GM19397 (cell line): ENCODE measurements around the gene IDH3B.

Source experiments
- ATAC-seq: cut with Tn5 transposase; IDR thresholded peaks from one replicate; pipeline ENCODE4 v1.9.1; 2021; ENCODE audit warnings: mild to moderate bottlenecking, moderate library complexity; ENCODE audit not compliant: unreplicated experiment

The IDH3B gene

DNA sequence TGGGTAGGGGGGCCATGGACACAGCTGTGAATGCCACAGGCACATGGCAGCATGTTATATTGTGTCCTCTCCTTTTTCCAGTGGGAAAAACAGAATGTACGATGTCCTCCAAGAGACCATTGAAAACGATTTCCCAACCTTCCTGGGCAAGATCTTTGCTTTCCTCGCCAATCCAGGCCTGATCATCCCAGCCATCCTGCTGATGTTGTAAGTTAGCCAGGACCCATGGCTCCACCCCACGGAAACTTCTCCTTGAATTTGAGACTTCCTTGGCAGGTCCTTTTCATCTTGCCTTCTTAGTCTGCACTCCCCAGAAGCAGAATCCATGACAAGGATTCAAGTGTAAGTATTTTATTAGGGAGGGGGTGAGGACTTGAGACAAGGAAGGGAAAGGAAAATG is 39.8 kb downstream of the IDH3B start:
- no peak for ATAC-seq

DNA sequence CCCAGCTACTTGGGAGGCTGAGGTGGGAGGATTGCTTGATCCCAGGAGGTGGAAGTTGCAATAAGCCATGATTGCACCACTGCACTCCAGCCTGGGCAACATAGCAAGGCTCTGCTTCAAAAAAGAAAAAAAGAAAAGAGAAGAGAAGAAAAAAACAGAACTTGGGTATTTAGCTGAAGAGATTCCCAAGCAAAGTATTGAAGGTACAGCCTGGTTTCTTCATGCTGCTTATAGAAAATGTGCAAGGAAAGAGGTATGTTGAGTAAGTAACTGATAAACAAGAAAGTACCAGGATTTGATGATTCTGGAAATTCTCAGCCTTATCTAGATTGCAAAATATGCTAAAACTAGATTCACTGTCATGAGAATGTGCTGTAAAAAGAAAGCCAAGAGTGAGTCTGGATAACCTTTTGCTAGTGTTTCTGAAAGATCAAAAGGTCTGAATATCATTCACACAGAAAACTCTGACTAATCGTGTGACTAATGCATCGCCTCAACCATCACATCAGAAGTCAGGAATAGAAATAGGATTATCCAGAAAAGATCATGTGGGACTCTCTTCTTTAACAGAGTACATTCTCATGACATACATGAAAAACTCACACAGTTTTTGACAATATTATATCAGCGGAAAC is 43.9 kb downstream of the IDH3B start:
- ATAC-seq = no peak

DNA sequence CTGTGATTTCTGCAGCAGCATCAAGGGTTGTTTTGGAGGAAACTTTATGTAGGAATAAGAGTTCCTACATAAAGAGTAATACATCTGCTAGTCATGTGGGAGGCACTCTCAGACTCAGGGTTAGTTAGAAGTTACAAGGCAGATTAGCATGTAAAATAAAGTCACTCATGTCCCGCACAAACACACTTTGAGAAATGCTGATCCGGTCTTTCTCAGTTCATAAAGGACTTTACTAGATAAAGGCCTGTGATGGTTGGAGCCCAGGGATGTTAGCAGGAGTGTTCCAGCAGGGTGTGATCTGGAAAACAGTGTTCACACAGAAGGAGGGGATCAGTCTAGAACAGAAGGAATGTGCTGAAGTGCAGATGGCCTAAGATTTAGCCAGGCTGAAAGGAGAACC is 44.7 kb downstream of the IDH3B start:
- ATAC-seq = no peak

GRCh38 chr20:2618815-2619214 is 45.2 kb downstream of the IDH3B start:
- no peak for ATAC-seq

DNA sequence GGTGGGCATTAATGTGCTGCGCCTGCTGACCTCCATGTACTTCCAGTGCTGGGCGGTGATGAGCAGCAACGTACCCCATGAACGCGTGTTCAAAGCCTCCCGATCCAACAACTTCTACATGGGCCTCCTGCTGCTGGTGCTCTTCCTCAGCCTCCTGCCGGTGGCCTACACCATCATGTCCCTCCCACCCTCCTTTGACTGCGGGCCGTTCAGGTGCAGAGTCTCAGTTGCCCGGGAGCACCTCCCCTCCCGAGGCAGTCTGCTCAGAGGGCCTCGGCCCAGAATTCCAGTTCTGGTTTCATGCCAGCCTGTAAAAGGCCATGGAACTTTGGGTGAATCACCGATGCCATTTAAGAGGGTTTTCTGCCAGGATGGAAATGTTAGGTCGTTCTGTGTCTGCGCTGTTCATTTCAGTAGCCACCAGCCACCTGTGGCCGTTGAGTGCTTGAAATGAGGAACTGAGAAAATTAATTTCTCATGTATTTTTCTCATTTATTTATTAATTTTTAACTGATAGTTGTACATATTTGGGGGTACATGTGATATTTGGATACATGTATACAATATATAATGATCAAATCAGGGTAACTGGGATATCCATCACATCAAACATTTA is 46.8 kb downstream of the IDH3B start:
- ATAC-seq = no peak

DNA sequence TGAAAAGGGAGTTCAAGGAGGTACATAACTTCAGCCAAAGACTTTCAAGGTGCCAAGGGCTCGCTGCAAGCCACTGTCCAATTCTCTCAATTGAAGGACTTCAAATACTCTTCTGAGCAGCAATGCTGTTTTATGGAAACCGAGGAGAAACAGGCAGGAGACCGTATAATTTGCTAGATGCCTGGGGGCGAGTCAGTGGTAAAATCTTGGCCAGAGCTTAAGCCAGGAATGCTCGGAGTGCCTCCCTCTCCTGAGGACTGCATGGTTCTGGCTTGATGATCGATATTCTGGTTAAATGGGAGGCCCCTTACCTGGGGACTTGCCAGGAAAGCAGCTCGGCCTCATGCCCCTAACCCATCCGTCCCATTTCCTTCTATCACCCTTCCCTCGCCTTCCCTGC is 47.4 kb downstream of the IDH3B start:
- no peak for ATAC-seq

DNA sequence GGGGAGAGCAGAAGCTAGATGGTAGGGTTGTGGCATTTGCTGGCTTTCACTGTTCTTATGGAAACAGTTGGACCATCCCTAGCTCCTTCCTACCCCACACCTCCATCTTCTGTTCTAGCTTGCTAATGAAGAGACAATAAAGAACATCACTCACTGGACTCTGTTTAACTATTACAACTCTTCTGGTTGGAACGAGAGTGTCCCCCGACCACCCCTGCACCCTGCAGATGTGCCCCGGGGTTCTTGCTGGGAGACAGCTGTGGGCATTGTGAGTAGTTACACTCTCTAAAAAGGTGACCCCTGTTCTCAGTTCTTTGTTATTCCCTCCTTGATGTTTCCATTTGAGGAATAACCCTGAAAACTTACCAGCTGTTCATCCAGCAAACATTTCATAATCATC is 51.9 kb downstream of the IDH3B start:
- ATAC-seq = no peak

GRCh38 chr20:2610941-2611720 is 52.9 kb downstream of the IDH3B start:
- ATAC-seq = no peak

DNA sequence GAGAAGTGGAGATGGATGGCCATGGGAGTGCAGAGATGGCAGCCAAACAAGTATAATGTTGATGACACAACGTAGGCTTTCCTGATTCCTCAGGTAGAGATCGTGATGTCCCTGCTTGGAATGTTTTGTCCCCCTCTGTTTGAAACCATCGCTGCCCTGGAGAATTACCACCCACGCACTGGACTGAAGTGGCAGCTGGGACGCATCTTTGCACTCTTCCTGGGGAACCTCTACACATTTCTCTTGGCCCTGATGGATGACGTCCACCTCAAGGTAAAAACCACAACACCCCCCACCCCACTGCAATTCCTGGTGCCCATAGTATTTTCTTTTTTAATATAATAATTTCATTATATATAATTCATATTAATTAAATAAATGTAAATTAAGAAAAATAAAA is 53.7 kb downstream of the IDH3B start:
- ATAC-seq = no peak
